ENCODE measurements around the gene ROR1.

Gene ROR1

GRCh38 chr1:63960326-63960725, 186.5 kb downstream of the ROR1 start:
- no peak for DNase-seq (ENCODE audit: low spot score)
- no peaks in the 10 kb centered on the region for H3K4me1 ChIP-seq (ENCODE audit: insufficient read depth, poor library complexity, severe bottlenecking)
- no peaks in the 10 kb centered on the region for H3K36me3 ChIP-seq (ENCODE audit: low read depth)
- no peaks in the 10 kb centered on the region for H3K9me3 ChIP-seq (ENCODE audit: severe bottlenecking)
- H3K27me3 ChIP-seq (ENCODE audit: insufficient read depth, poor library complexity, severe bottlenecking): no peaks in the 10 kb centered on the region
- no peak for ATAC-seq (ENCODE audit: low read depth)
- TF ChIP-seq CTCF (IDR thresholded peaks at IDR 0.05; ENCODE audit: poor library complexity, severe bottlenecking): no peak
- H3K27ac ChIP-seq (ENCODE audit: poor library complexity, severe bottlenecking): no peak overlapping the region
- no peak overlapping the region for H3K4me3 ChIP-seq (ENCODE audit: severe bottlenecking)

GRCh38 chr1:63966016-63966415, 192.2 kb downstream of the ROR1 start:
- no peaks in the 10 kb centered on the region for H3K36me3 ChIP-seq (ENCODE audit: low read depth)
- DNase-seq (ENCODE audit: low spot score) (no peak), ATAC-seq (ENCODE audit: low read depth) (no peak)
- H3K4me1 ChIP-seq (ENCODE audit: insufficient read depth, poor library complexity, severe bottlenecking): no peaks in the 10 kb centered on the region
- H3K4me3 ChIP-seq (ENCODE audit: severe bottlenecking): no peak overlapping the region
- H3K27ac ChIP-seq (ENCODE audit: poor library complexity, severe bottlenecking): no peak overlapping the region
- H3K27me3 ChIP-seq (ENCODE audit: insufficient read depth, poor library complexity, severe bottlenecking): no peaks in the 10 kb centered on the region
- TF ChIP-seq CTCF (IDR thresholded peaks at IDR 0.05; ENCODE audit: poor library complexity, severe bottlenecking): no peak
- H3K9me3 ChIP-seq (ENCODE audit: severe bottlenecking): no peaks in the 10 kb centered on the region

- Histone ChIP-seq H3K27ac (ENCODE audit: poor library complexity, severe bottlenecking) (no peak overlapping the region), H3K4me3 (ENCODE audit: severe bottlenecking) (no peak overlapping the region), H3K4me1 (ENCODE audit: insufficient read depth, poor library complexity, severe bottlenecking) (no peaks in the 10 kb centered on the region), H3K9me3 (ENCODE audit: severe bottlenecking) (no peaks in the 10 kb centered on the region), H3K27me3 (ENCODE audit: insufficient read depth, poor library complexity, severe bottlenecking) (no peaks in the 10 kb centered on the region), H3K36me3 (ENCODE audit: low read depth) (no peaks in the 10 kb centered on the region)
- no peak for TF ChIP-seq CTCF (IDR thresholded peaks at IDR 0.05; ENCODE audit: poor library complexity, severe bottlenecking)
- ATAC-seq (ENCODE audit: low read depth): no peak
- no peak for DNase-seq (ENCODE audit: low spot score)
Observed at GRCh38 chr1:63967901-63968300, 194.1 kb downstream of the ROR1 start.

- Histone ChIP-seq H3K4me3 (ENCODE audit: severe bottlenecking) (no peak overlapping the region), H3K27me3 (ENCODE audit: insufficient read depth, poor library complexity, severe bottlenecking) (no peaks in the 10 kb centered on the region), H3K36me3 (ENCODE audit: low read depth) (no peaks in the 10 kb centered on the region), H3K4me1 (ENCODE audit: insufficient read depth, poor library complexity, severe bottlenecking) (no peaks in the 10 kb centered on the region), H3K27ac (ENCODE audit: poor library complexity, severe bottlenecking) (no peak overlapping the region), H3K9me3 (ENCODE audit: severe bottlenecking) (no peaks in the 10 kb centered on the region)
- DNase-seq (ENCODE audit: low spot score) (no peak), ATAC-seq (ENCODE audit: low read depth) (no peak)
- TF ChIP-seq CTCF (IDR thresholded peaks at IDR 0.05; ENCODE audit: poor library complexity, severe bottlenecking): no peak
Observed at GRCh38 chr1:63968663-63969440, 195.0 kb downstream of the ROR1 start.

GRCh38 chr1:63969441-63969901, 195.7 kb downstream of the ROR1 start:
- no peak for TF ChIP-seq CTCF (IDR thresholded peaks at IDR 0.05; ENCODE audit: poor library complexity, severe bottlenecking)
- no peaks in the 10 kb centered on the region for H3K4me1 ChIP-seq (ENCODE audit: insufficient read depth, poor library complexity, severe bottlenecking)
- ATAC-seq (ENCODE audit: low read depth) (peak; percentile 89), DNase-seq (ENCODE audit: low spot score) (no peak)
- no peaks in the 10 kb centered on the region for H3K27me3 ChIP-seq (ENCODE audit: insufficient read depth, poor library complexity, severe bottlenecking)
- H3K36me3 ChIP-seq (ENCODE audit: low read depth): no peaks in the 10 kb centered on the region
- no peak overlapping the region for H3K4me3 ChIP-seq (ENCODE audit: severe bottlenecking)
- no peak overlapping the region for H3K27ac ChIP-seq (ENCODE audit: poor library complexity, severe bottlenecking)
- H3K9me3 ChIP-seq (ENCODE audit: severe bottlenecking): no peaks in the 10 kb centered on the region

All from RWPE2 (cell line).